Measurements from ENCODE around the gene QSOX1.

QSOX1 gene

DNA sequence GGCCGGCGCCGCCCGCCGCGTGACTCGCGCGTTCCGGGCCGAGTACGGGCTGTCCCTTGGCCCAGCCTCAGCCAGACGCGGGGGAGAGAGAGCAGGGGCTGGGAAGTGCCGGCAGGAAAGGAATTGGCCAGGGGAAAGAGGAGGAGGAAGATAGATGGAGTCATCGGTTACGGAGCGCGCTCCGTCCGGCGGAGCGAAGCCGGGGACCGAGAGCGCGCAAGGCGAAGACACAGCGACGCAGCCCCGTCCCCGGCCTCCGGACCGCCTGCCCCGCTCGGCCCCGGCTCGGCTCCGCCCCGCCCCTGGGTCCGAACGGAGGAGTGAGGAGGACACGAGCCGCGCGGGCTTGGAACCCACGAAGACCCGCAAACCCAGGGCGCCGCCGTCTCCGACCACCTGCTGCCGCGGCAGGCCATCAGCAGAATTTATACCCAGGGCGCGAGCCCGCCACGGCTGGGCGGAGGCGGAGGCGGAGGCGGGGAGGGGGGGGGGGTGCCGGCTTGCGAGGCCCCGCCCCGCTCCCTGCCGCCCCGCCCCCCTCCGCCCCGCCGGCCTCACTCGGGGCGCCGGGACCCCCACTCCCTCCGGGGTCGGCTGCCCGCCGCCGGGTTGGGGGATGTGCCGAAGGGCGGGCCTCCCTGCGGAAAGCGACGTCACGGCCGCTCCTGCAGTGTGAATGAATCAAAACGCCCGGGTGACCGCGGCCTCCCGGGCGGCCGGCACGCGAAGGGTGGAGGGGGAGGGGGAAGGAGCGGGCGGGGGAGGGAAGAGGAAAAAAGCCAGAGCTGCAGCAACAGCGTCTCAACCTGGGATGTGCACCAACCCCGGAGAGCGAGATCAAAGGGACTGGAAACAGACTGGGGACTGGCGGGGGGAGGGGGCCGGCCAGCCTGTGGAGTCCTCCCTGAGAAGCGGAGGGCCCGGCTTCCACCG is 75.1 kb downstream of the QSOX1 start, which contains the start of gene LHX4:
Gene LHX4 (plus strand): TSS at position 782 of the 933 bp plus-strand sequence. CDS start 266 bp downstream, outside the sequence.
- no peaks in the 10 kb centered on the region for H3K36me3 ChIP-seq (ENCODE audit: insufficient read depth)
- peak within 1 kb of the TSS; percentile 54 for H3K9ac ChIP-seq
- H3K4me3 ChIP-seq (IDR thresholded peaks at IDR 0.05; ENCODE audit: insufficient read depth, low read depth, low read length): peak within 1 kb of the TSS; percentile 89
- H3K4me1 ChIP-seq (ENCODE audit: low read depth, poor library complexity, severe bottlenecking): peaks cover 7% of the 10 kb centered on the region
- peak within 1 kb of the TSS; percentile 98 for H2AFZ ChIP-seq (ENCODE audit: low read depth)
- H3K27ac ChIP-seq: no peak within 1 kb of the TSS
- H3K4me2 ChIP-seq: peak within 1 kb of the TSS; percentile 99
- H3K79me2 ChIP-seq (ENCODE audit: insufficient read depth, low read depth): no peaks in the 10 kb centered on the region
- no peaks in the 10 kb centered on the region for H4K20me1 ChIP-seq (ENCODE audit: insufficient read depth)
- TF ChIP-seq, protein P1, sequence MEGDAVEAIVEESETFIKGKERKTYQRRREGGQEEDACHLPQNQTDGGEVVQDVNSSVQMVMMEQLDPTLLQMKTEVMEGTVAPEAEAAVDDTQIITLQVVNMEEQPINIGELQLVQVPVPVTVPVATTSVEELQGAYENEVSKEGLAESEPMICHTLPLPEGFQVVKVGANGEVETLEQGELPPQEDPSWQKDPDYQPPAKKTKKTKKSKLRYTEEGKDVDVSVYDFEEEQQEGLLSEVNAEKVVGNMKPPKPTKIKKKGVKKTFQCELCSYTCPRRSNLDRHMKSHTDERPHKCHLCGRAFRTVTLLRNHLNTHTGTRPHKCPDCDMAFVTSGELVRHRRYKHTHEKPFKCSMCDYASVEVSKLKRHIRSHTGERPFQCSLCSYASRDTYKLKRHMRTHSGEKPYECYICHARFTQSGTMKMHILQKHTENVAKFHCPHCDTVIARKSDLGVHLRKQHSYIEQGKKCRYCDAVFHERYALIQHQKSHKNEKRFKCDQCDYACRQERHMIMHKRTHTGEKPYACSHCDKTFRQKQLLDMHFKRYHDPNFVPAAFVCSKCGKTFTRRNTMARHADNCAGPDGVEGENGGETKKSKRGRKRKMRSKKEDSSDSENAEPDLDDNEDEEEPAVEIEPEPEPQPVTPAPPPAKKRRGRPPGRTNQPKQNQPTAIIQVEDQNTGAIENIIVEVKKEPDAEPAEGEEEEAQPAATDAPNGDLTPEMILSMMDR (conservative IDR thresholded peaks at IDR 0.05; ENCODE audit: low read depth, low read length): no peak
- H3K27me3 ChIP-seq (ENCODE audit: insufficient read depth, low read depth): peaks cover 31% of the 10 kb centered on the region

DNA sequence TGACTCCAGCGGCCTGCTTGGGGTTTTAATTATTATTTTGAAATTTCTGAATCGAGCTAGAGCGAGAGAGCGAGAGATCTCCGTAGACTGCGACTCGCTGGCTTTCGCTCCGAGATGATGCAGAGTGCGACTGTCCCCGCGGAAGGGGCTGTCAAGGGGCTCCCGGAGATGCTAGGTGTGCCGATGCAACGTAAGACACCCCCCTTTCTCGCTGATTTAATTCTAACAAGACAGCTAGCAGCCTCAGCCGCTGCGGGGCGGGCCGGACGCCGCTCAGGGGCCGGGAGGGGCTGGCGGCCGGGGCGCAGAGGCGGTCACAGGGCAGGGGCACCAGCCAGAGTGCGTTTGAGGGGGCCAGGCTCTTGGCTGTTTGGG is 75.7 kb downstream of the QSOX1 start:
- no peaks in the 10 kb centered on the region for H4K20me1 ChIP-seq (ENCODE audit: insufficient read depth)
- H3K4me3 ChIP-seq (IDR thresholded peaks at IDR 0.05; ENCODE audit: insufficient read depth, low read depth, low read length): peak overlapping the region; percentile 89
- H3K36me3 ChIP-seq (ENCODE audit: insufficient read depth): no peaks in the 10 kb centered on the region
- H3K4me1 ChIP-seq (ENCODE audit: low read depth, poor library complexity, severe bottlenecking): peaks cover 7% of the 10 kb centered on the region
- H3K79me2 ChIP-seq (ENCODE audit: insufficient read depth, low read depth): no peaks in the 10 kb centered on the region
- no peak overlapping the region for H3K27ac ChIP-seq
- H2AFZ ChIP-seq (ENCODE audit: low read depth): peak overlapping the region; percentile 98
- peak overlapping the region; percentile 3; the same call in 1 of the 2 replicates for H3K9ac ChIP-seq
- H3K27me3 ChIP-seq (ENCODE audit: insufficient read depth, low read depth): peaks cover 31% of the 10 kb centered on the region
- TF ChIP-seq, protein P1 (conservative IDR thresholded peaks at IDR 0.05; ENCODE audit: low read depth, low read length): no peak
- H3K4me2 ChIP-seq: peak overlapping the region; percentile 99

DNA sequence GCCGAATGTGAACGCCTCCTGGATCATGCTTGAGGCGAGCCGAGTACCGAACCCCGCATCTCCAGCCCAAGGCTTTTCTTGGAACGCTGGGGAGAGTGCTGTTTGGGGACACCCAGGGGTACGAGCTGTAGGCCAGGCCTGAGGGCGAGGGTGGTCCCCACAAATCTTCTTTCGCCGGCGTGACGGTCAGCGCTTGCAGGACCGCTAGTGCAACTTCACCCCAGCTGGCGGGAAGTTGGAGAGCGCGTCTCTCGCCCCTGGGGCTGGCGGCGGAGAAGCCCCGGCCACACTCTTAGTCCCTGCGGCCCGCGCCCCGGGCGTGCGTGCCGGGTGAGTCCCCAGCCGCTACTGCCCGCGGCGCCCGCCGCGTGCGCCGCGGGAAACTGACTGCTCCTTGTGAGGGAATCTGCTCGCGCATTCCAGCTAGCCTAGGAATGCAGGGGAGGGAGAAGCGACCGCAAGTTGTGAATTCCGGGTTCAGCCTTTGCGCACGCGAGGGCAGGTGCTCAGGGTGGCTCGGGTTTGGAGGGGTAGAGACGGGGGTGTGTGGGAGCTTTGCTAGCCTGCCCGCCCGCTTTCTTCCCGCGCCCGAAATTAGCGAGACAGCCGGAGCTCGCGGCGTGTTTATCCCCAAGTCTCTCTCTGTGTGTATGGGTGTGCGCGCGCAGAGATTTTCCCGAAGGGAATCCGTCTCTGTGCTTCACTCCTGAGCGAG is 76.3 kb downstream of the QSOX1 start:
- Histone ChIP-seq H2AFZ (ENCODE audit: low read depth) (peak overlapping the region; percentile 98), H3K4me2 (peak overlapping the region; percentile 99), H4K20me1 (ENCODE audit: insufficient read depth) (no peaks in the 10 kb centered on the region), H3K9ac (peak overlapping the region; percentile 3; the same call in 1 of the 2 replicates), H3K27ac (no peak overlapping the region), H3K27me3 (ENCODE audit: insufficient read depth, low read depth) (peaks cover 31% of the 10 kb centered on the region), H3K4me3 (IDR thresholded peaks at IDR 0.05; ENCODE audit: insufficient read depth, low read depth, low read length) (peak overlapping the region; percentile 89), H3K4me1 (ENCODE audit: low read depth, poor library complexity, severe bottlenecking) (peaks cover 7% of the 10 kb centered on the region), H3K79me2 (ENCODE audit: insufficient read depth, low read depth) (no peaks in the 10 kb centered on the region), H3K36me3 (ENCODE audit: insufficient read depth) (no peaks in the 10 kb centered on the region)
- TF ChIP-seq, protein P1 (conservative IDR thresholded peaks at IDR 0.05; ENCODE audit: low read depth, low read length): no peak

DNA sequence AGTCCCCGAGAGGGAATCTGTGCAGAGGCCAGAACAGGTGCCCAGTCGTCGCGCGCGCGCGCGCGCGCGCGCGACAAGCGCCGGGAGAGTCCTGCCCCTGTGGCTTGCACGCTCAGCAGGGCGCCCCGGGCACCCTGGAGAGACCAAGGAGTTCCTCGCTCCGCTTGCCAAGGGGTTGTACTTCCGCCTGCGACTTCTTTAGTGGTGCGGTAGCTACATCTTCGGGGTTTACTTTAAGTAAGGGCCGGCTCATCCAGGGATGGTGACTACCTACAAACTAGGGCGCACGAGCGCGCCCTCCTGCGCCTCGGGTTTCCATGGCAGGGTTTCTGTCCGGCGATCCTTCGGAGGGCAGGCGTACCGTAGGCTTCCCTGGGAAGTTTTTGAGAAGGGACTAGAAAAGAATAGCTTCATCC is 76.8 kb downstream of the QSOX1 start:
- H3K27ac ChIP-seq: no peak overlapping the region
- H3K4me3 ChIP-seq (IDR thresholded peaks at IDR 0.05; ENCODE audit: insufficient read depth, low read depth, low read length): peak overlapping the region; percentile 89
- no peaks in the 10 kb centered on the region for H4K20me1 ChIP-seq (ENCODE audit: insufficient read depth)
- TF ChIP-seq, protein P1 (conservative IDR thresholded peaks at IDR 0.05; ENCODE audit: low read depth, low read length): no peak
- H3K79me2 ChIP-seq (ENCODE audit: insufficient read depth, low read depth): no peaks in the 10 kb centered on the region
- H3K27me3 ChIP-seq (ENCODE audit: insufficient read depth, low read depth): peaks cover 31% of the 10 kb centered on the region
- H3K4me2 ChIP-seq: peak overlapping the region; percentile 99
- H2AFZ ChIP-seq (ENCODE audit: low read depth): peak overlapping the region; percentile 98
- H3K4me1 ChIP-seq (ENCODE audit: low read depth, poor library complexity, severe bottlenecking): peaks cover 7% of the 10 kb centered on the region
- no peak overlapping the region; the same call in 1 of the 2 replicates for H3K9ac ChIP-seq
- H3K36me3 ChIP-seq (ENCODE audit: insufficient read depth): no peaks in the 10 kb centered on the region

All from KMS-11 (cell line).